Uterus (tissue), 2 donors: ENCODE measurements around the gene ABCA13.

Experiments used
- POLR2A ChIP-seq, 2 donors: fragments of 450-650 bp; IDR thresholded peaks; one replicate each; pipeline ENCODE4 v1.6.1; 2016; ENCODE audit warnings: antibody characterized with exemption in 2 of 2, mild to moderate bottlenecking in 1 of 2, moderate library complexity in 1 of 2
- TF ChIP-seq, protein P1 (sequence below), 4 experiments: fragments of 200-600 bp in 2 of 4; fragments of 450-650 bp in 2 of 4; sonication (generic) in 2 of 4; IDR thresholded peaks; one replicate each; pipeline ENCODE4 v1.5.1; 2016 to 2019; ENCODE audit warnings: antibody characterized with exemption in 4 of 4, mild to moderate bottlenecking in 2 of 4, moderate library complexity in 1 of 4

GRCh38 chr7:48244864-48245271 is 73.6 kb downstream of the ABCA13 start:
- TF ChIP-seq POLR2A (IDR thresholded peaks at IDR 0.05) = no peak
- TF ChIP-seq, protein P1, sequence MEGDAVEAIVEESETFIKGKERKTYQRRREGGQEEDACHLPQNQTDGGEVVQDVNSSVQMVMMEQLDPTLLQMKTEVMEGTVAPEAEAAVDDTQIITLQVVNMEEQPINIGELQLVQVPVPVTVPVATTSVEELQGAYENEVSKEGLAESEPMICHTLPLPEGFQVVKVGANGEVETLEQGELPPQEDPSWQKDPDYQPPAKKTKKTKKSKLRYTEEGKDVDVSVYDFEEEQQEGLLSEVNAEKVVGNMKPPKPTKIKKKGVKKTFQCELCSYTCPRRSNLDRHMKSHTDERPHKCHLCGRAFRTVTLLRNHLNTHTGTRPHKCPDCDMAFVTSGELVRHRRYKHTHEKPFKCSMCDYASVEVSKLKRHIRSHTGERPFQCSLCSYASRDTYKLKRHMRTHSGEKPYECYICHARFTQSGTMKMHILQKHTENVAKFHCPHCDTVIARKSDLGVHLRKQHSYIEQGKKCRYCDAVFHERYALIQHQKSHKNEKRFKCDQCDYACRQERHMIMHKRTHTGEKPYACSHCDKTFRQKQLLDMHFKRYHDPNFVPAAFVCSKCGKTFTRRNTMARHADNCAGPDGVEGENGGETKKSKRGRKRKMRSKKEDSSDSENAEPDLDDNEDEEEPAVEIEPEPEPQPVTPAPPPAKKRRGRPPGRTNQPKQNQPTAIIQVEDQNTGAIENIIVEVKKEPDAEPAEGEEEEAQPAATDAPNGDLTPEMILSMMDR (IDR thresholded peaks at IDR 0.05) = no peak
